Parathyroid adenoma (tissue), 2 donors: ENCODE measurements around the gene PCYT2.
A peak's percentile ranks its signal among the peaks of the same experiment; 100 is the strongest.

Source experiments
- H2AFZ ChIP-seq: fragments of 300-600 bp; sonication (generic); one replicate; pipeline ENCODE4 v1.7.0; 2017; ENCODE audit warnings: antibody characterized with exemption, mild to moderate bottlenecking
- H3K27ac ChIP-seq: fragments of 300-600 bp; sonication (generic); one replicate; pipeline ENCODE4 v1.7.0; 2017
- H3K27me3 ChIP-seq: fragments of 300-600 bp; sonication (generic); one replicate; pipeline ENCODE4 v1.7.0; 2017; ENCODE audit warnings: low read length; ENCODE audit not compliant: control insufficient read depth, insufficient read depth
- H3K36me3 ChIP-seq: fragments of 300-600 bp; sonication (generic); one replicate; pipeline ENCODE4 v1.7.0; 2017; ENCODE audit warnings: low read length; ENCODE audit not compliant: control insufficient read depth, insufficient read depth
- H3K4me1 ChIP-seq: fragments of 300-600 bp; sonication (generic); one replicate; pipeline ENCODE4 v1.7.0; 2017; ENCODE audit warnings: control low read depth
- H3K4me2 ChIP-seq: fragments of 300-600 bp; sonication (generic); one replicate; pipeline ENCODE4 v1.7.0; 2017; ENCODE audit warnings: low read length
- H3K4me3 ChIP-seq: fragments of 300-600 bp; sonication (generic); one replicate; pipeline ENCODE4 v1.7.0; 2017; ENCODE audit warnings: low read depth, low read length
- H3K79me2 ChIP-seq: fragments of 300-600 bp; sonication (generic); one replicate; pipeline ENCODE4 v1.7.0; 2017; ENCODE audit warnings: control low read depth
- H3K9ac ChIP-seq: fragments of 300-600 bp; sonication (generic); one replicate; pipeline ENCODE4 v1.7.0; 2017; ENCODE audit warnings: mild to moderate bottlenecking
- H3K9me3 ChIP-seq: fragments of 300-600 bp; sonication (generic); one replicate; pipeline ENCODE4 v1.7.0; 2017; ENCODE audit warnings: low read length; ENCODE audit not compliant: control insufficient read depth
- TF ChIP-seq, protein P1 (sequence below): fragments of 300-600 bp; sonication (generic); IDR thresholded peaks from one replicate; pipeline ENCODE4 v1.7.0; 2017; ENCODE audit warnings: antibody characterized with exemption, mild to moderate bottlenecking
- donor health status: primary hyperparathyroidism.

The PCYT2 gene

GRCh38 chr17:81902023-81902652, 9.1 kb downstream of the PCYT2 start, which contains the start of gene NPB:
TSS of gene NPB (plus strand) at chr17:81902238. CDS start at chr17:81902278, 40 bp downstream.
- TF ChIP-seq, protein P1, sequence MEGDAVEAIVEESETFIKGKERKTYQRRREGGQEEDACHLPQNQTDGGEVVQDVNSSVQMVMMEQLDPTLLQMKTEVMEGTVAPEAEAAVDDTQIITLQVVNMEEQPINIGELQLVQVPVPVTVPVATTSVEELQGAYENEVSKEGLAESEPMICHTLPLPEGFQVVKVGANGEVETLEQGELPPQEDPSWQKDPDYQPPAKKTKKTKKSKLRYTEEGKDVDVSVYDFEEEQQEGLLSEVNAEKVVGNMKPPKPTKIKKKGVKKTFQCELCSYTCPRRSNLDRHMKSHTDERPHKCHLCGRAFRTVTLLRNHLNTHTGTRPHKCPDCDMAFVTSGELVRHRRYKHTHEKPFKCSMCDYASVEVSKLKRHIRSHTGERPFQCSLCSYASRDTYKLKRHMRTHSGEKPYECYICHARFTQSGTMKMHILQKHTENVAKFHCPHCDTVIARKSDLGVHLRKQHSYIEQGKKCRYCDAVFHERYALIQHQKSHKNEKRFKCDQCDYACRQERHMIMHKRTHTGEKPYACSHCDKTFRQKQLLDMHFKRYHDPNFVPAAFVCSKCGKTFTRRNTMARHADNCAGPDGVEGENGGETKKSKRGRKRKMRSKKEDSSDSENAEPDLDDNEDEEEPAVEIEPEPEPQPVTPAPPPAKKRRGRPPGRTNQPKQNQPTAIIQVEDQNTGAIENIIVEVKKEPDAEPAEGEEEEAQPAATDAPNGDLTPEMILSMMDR = no peak
- H3K4me1 ChIP-seq = no peaks in the 10 kb centered on the region
- H3K27me3 ChIP-seq = no peaks in the 10 kb centered on the region
- no peak within 1 kb of the TSS for H3K4me2 ChIP-seq
- H2AFZ ChIP-seq = peak within 1 kb of the TSS; percentile 62
- H3K79me2 ChIP-seq = no peaks in the 10 kb centered on the region
- no peak within 1 kb of the TSS for H3K27ac ChIP-seq
- no peaks in the 10 kb centered on the region for H3K9me3 ChIP-seq
- H3K36me3 ChIP-seq = no peaks in the 10 kb centered on the region
- no peak within 1 kb of the TSS for H3K9ac ChIP-seq
- no peak within 1 kb of the TSS for H3K4me3 ChIP-seq

DNA sequence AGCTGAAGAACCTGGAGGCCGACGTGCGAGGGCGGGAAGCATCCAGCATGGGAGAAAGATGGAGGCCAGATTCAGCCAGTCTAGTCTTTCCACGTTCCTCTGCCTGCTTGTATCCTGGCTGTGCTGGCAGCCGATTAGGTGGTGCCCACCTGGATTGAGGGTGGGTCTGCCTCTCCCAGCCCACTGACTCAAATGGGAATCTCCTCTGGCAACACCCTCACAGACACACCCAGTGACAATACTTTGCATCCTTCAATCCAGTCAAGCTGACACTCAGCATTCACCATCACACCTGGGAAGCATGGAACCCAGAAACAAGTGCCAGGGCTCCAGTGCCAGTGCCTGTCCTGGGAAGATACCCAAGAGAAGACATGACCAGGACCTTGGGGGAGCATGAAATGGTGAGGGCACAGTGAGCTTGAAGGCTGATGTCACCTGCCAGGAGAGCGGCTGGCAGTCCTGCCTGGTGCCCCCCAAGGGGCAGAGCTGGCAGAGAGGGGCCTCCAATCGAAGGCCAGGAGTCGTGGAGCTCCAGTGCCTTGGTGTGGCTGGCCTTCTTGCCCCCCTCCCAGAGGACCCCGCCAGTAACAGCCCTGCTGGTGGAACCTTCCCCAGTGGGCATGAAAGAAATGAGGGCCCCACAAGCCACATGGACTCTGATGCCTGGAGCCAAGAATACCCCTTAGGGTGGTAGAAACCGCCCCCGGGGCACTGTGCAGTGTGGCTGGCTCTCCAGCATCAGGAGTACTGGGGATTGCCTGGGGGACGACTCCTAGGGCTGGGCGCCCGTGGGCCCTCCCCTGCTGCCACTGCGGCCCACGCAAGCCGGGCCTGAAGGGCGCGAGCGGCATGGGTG, 9.8 kb downstream of the PCYT2 start:
- TF ChIP-seq, protein P1 = no peak
- no peaks in the 10 kb centered on the region for H3K79me2 ChIP-seq

GRCh38 chr17:81900181-81900820, 10.9 kb downstream of the PCYT2 start:
- TF ChIP-seq, protein P1 = no peak

More for the DNA sequence above, 9.8 kb downstream of the PCYT2 start:
- Histone ChIP-seq H2AFZ (no peak overlapping the region), H3K36me3 (no peaks in the 10 kb centered on the region), H3K4me1 (no peaks in the 10 kb centered on the region), H3K9me3 (no peaks in the 10 kb centered on the region), H3K4me3 (no peak overlapping the region), H3K9ac (no peak overlapping the region), H3K27ac (no peak overlapping the region), H3K27me3 (no peaks in the 10 kb centered on the region), H3K4me2 (no peak overlapping the region)

DNA sequence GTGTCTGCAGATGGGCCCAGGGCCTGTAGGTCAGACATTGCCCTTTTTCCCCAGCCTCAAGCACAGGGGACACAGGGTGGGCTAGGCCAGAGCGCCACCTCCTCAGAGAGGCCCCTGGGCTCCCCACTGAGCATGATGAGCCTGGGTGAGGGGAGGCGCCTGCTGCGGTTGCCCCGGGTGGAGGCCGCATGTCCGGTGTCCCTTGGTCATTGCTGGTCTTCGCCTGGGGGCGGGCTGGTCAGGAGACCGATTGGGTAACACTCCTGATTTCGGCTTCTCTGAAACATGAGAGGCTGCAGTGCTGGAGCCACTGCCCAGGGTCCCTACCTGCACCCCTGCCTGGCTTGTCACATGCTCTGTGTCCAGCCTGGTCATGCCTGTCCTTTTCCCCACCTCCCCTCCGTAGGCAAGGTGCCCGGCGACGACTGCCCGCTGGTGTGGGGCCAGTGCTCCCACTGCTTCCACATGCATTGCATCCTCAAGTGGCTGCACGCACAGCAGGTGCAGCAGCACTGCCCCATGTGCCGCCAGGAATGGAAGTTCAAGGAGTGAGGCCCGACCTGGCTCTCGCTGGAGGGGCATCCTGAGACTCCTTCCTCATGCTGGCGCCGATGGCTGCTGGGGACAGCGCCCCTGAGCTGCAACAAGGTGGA, 11.6 kb downstream of the PCYT2 start:
- TF ChIP-seq, protein P1 = no peak
- Histone ChIP-seq H3K27ac (no peak overlapping the region), H3K9me3 (no peaks in the 10 kb centered on the region), H2AFZ (no peak overlapping the region), H3K36me3 (no peaks in the 10 kb centered on the region), H3K4me2 (no peak overlapping the region), H3K9ac (no peak overlapping the region), H3K4me3 (no peak overlapping the region), H3K79me2 (no peaks in the 10 kb centered on the region), H3K4me1 (no peaks in the 10 kb centered on the region), H3K27me3 (no peaks in the 10 kb centered on the region)

More at GRCh38 chr17:81900181-81900820, 10.9 kb downstream of the PCYT2 start:
- Histone ChIP-seq H3K4me2 (no peak overlapping the region), H3K36me3 (no peaks in the 10 kb centered on the region), H3K9ac (no peak overlapping the region), H3K27ac (no peak overlapping the region), H3K27me3 (no peaks in the 10 kb centered on the region), H3K4me3 (no peak overlapping the region), H3K79me2 (no peaks in the 10 kb centered on the region), H3K9me3 (no peaks in the 10 kb centered on the region), H3K4me1 (no peaks in the 10 kb centered on the region), H2AFZ (no peak overlapping the region)
